DMS 273 (cell line): ENCODE data around the gene GPAT3.

Source experiments
- DNase-seq: peaks from one replicate; lab custom pipeline; 2025; ENCODE audit not compliant: unreplicated experiment; lab: John Stamatoyannopoulos, UW

Gene GPAT3

DNA sequence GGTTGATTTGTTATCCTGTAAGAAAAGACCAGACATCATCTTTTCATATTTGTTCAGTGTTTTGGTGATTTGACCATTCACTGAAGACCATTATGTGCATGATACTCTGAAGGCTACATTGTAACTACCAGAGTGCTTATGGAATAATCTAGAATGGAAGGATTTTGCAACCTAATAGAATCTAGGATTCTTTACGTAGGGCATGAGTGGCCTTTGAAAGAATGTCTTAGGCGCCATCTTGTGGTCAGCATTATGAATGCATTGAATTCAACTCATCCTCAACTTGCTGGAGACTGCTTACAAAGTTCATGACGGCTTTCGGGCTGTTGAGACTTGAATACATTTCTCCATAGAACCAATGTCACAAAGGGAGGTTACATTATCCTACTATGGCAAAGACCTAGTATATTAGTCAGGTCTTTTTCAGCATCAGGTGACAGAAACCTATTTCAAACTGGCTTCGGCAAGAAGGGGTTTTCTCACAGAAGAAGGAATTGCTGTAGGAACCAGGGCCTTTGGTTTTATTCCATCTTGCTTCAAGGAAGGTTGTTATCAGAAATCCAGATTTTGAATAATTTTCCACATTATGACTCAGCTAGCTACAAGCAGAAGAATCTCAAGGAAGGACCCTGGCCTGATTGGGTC lies 104.1 kb downstream of the GPAT3 start:
- DNase-seq: peak; percentile 76

DNA sequence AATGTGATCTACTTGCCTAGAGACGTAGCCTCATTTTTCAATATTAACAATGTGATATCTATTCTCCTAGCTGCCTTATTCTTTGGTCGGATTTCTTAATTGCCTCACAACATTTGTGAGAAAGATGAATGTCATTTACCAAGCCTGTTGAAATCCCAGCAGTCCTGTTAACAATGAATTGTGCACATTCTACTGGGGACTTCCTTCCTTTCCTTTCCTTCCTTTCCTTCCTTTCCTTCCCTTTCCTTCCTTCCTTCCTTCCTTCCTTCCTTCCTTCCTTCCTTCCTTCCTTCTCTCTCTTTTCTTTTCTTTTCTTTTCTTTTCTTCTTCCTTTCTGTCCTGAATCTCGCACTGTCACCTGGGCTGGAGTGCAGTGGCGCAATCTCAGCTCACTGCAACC lies 107.1 kb downstream of the GPAT3 start:
- DNase-seq: no peak

DNA sequence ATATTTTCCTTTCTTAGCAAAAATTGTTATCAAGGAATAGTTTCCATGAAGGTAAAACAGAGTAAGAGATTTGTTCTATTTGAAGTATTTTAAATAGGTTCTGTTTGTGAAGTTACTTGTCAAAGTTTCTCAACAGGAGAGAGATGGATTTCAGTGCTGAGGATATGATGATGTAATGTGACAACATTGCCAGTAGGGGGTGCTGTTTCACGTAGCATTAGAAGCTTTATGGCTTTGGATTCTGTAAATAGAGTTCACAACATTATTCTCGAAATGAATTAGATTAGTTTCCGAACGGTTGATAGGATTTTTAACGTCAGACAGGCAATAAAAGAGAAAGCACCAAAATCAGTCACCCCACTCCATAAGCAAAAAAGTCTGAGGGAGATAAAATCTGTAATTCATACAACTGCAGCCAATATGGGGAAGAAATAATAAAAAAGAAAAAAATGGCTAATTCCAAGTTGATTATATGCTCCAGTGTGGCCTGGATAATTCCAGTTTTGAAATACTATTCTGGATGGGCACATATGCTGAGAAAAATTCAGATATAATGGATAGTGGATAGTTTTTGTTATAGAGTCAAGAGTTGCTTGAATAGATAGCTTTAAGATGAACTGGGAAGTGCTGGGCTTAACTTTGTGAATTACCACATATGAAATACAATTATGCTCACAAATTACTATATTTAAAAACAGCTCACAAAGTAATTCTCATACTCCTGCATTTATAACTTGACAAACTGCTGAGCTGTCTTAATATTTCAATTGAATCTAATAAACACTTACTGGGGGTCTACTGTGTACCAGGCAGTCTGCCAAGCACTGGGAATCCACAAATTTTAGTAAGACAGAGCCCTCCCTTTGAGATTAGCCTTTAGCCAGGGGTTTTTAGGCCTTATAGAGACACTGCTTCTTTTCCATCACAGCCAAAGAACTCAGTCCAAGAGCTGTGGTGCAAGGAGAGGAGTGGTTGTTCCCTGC lies 109.1 kb downstream of the GPAT3 start:
- DNase-seq: peak; percentile 68

DNA sequence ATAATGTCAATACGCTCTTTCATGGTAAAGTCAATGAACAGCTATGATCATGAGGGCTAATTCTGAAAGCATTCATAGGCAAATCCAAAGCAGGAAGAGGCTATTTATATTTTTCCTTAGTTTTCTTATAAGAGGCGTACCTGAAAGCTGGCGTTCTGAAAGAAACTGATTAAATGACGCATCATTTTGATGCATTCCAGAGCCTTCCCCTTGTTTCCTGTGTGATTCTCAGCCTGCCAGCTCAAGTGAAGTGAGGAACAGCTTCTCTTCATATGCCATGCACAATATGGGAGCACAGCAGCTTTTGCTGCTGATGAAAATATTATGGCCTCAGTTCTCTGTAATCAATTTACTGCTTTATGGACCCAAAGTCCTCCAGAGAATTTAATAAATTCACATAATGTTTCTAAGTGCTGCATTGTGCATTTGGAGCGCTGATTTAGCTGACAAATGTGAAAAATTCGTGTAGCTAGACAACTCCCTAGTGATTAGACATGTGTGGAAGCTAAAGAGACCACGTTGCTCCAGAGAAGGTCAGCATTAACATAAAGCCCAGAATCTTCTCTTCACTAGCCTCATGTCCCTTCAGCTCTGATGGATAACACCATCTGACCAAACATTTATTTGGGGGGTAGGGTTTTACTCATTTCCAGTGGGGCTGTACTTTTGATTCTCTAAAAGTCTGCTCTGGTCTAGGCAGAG lies 110.8 kb downstream of the GPAT3 start:
- no peak for DNase-seq

DNA sequence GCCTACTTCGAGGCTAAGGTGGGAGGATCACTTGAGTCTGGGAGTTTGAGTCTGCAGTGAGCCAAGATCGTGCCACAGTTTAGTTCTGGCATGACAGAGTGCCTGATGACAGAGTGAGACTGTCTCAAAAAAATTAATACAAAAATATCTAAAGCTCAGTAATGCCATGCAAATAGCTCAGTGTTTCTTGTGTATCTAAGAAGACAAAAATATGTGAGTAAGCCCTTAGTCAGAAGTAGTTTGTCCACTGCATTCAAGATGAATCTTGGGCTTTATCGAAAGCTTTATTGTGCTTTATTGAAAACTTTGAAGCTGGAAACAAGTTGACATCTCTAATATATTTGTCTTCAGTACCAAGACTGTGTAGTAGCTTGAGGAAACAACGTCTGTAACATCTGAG lies 115.9 kb downstream of the GPAT3 start:
- DNase-seq: no peak
